HG03558 (cell line): ENCODE measurements around the gene COG1.

Experiments
- ATAC-seq: cut with Tn5 transposase; IDR thresholded peaks from one replicate; pipeline ENCODE4 v1.9.1; 2021; ENCODE audit warnings: moderate number of reproducible peaks; ENCODE audit not compliant: unreplicated experiment; ENCODE audit errors: extremely low read depth

Gene COG1

DNA sequence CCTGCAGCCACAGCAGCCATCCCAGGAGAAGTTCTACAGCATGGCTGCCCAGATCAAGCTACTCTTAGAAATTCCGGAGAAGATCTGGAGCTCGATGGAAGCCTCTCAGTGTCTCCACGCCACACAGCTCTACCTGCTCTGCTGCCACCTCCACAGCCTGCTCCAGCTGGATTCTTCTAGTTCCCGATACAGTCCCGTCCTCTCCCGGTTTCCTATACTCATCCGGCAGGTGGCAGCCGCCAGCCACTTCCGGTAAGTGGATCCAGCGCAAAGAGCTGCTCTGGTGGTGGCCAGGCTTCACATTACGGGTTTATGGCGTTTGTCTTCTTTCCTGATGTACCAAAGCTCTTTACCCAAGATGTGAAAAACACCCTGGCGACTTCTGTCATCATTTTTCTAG is 3.6 kb downstream of the COG1 start:
- ATAC-seq, result no peak

DNA sequence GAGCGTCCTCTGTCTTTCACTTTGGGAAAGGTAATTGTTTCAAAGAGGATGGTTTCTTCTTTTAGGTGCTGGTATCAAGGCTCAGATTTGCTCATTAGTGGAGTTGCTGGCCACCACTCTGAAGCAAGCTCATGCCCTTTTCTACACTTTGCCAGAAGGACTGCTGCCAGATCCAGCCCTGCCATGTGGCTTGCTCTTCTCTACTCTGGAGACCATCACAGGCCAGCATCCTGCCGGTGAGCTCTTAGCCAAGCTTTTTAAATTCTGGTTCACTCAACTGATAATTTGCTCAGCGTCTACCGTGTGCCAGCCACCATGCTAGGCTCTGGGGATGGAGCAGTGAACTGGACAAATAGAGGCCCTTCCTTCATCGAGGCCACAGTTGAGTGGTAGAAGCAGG is 4.3 kb downstream of the COG1 start:
- no peak for ATAC-seq

DNA sequence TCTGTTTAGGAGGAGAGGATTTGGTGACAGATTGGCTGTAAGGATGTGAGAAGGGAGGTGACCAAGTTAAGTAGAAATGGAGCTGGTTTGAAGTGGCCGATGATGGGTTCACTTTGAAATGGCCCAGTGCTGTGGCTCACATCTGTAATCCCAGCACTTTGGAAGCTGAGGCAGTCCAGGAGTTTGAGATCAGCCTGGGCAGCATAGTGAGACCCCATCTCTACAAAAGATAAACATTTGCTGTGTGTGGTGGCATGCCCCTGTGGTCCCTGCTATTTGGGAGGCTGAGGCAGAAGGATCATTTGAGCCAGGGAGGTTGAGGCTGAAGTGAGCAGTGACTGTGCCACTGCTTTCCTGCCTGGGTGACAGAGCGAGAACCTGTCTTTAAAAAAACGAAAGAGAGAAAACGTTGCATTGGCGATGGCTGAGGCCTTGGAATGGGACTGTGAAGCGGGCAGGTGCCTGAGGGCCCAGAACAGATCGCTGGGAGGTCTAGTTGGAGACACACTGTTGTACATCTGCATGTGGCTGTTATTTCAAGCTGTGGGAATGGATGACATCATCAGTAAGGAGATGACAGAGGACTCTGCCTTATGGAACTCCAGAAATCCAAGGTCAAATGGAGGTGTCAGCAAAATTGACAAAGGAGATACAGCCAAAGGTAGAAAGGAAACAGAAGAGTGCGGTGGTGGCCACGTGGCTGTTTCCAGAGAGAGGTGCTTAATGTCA is 5.5 kb downstream of the COG1 start:
- no peak for ATAC-seq

DNA sequence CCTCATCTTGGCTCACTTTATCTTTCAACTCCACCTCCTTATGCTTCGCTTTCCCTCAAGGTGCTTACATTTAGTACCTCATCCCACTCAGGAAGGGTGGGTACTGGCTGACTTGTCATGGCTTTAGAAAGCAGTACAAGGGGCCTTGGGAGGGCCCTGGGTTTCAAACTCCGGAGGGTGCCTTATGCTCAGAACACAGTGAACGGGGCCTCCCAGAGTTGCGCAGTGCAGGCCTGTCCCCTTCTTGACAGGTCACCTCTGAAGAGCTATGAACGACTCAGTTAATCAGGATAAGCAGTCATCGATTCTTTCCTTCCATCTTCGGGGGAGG is 6.0 kb downstream of the COG1 start:
- ATAC-seq, result no peak

DNA sequence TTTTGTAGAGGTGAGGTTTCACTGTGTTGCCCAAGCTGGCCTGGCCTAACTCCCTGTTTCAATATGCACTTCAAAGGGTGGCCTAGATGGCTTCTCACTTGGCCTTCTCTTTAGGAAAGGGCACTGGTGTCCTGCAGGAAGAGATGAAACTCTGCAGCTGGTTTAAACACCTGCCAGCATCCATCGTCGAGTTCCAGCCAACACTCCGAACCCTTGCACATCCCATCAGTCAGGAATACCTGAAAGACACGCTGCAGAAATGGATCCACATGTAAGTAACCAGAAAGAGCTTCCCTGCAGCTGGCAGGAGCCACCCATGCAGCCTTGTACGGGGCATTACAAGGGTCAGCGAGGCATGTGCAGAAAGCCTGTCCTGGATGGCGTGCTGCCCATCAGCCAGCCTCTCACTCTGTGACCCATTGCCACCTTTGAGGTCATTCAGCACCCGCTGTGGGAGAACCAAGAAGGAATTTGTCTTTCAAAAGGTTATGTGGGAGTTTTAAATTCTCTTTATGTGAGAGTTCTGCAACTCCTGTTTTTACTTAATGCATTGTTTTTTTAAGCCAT is 7.0 kb downstream of the COG1 start:
- ATAC-seq, result no peak

DNA sequence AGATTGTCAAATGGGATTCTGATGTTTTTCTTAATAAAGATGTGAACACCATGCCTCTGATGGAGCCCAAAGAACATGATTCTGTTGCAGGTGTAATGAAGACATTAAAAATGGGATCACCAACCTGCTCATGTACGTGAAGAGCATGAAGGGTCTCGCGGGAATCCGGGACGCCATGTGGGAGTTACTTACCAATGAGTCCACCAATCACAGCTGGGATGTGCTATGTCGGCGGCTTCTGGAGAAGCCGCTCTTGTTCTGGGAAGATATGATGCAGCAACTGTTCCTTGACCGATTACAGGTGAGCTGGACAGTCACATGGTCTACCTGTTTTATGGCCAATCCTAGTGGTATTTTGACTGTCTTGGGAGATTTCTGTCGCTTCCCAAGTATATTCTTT is 7.6 kb downstream of the COG1 start:
- ATAC-seq, result no peak

- no peak for ATAC-seq
These were observed 8.6 kb downstream of the COG1 start for GRCh38 chr17:73201215-73202069.

- ATAC-seq, result no peak
These were observed 10.4 kb downstream of the COG1 start for GRCh38 chr17:73203135-73203787.

DNA sequence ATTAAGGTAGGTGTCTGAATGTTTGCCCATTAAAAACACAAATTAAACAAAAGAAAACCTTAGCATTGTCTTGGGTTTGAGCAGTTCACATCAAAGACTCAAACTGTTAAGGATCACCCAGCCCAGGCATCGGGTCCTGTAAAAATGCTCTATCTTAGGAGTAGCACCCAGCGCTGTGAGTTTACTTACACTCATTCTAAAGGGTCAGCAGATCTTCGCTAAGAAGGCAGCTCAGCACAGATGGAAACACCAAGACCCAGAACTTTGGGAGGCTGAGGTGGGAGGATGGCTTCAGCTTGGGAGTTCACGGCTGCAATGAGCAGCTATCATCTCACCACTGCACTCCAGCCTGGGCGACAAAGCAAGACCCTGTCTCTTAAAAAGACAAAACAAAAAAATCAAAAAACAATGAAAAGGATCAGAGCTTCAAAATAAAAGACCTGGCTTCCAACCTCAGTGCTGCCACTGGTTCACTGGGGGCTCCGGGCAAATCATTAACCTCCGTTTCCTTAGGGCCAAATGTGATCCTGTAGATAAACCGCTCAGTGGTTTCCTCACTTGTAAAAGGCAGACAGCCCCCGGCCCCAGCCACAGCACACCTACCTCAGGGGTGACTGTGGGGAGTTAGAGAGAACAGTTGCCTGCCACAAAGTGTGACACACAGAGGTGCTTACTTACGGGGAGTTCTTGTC is 11.1 kb downstream of the COG1 start:
- ATAC-seq, result no peak

DNA sequence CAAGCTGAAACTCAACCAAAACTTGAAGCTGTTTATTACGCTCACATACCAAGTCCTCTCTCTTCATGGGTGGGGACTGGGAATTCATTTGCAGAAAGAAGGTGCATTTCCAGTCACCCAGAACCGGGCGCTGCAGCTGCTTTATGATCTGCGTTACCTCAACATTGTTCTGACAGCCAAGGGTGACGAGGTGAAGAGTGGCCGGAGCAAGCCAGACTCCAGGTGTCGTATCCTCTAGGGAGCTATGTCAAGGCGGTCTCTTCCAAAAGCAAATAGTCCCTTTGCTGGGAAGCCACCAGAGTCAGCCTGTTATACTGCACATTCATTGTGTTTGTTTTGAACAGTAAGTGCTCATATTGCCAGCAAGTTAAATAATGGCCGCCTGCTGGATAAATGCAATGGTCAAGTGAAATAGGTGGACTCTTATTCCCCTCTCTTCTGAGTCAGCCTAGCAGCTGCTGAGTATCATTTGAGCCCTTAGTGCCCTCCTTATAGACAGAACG is 12.7 kb downstream of the COG1 start:
- ATAC-seq, result no peak

DNA sequence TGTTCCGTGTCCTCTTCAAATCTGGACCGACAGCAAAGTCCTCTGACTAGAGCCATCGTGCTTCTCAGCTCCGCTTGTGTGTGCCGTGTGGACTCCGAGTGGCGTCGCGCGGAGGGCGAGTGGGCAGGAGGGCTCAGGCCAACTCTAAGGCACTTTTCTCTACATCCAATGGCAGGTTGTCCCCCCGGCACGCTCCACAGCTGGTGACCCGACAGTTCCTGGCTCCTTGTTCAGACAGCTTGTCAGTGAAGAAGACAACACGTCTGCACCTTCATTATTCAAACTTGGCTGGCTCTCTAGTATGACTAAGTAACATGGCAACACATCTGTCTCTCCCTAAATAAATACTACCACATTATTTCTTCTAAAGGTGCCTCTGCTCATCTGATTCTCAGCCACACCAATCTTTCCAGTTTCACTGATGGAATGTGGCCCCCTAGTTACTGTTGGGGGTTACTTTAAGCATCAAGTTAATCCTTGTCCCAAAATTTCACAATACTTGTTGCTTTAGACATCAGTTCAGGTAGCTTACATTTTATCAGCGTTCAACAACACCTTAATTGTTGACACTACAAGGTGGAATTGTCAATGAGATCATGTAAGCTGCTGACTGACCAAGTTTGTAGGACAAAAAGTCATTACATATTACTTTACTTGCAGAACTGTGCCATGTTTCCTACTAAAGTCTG is 15.4 kb downstream of the COG1 start:
- ATAC-seq, result no peak

- ATAC-seq, result no peak
These were observed 16.6 kb downstream of the COG1 start for GRCh38 chr17:73209436-73209835.

- no peak for ATAC-seq
These were observed 17.3 kb downstream of the COG1 start for GRCh38 chr17:73210002-73210678.

DNA sequence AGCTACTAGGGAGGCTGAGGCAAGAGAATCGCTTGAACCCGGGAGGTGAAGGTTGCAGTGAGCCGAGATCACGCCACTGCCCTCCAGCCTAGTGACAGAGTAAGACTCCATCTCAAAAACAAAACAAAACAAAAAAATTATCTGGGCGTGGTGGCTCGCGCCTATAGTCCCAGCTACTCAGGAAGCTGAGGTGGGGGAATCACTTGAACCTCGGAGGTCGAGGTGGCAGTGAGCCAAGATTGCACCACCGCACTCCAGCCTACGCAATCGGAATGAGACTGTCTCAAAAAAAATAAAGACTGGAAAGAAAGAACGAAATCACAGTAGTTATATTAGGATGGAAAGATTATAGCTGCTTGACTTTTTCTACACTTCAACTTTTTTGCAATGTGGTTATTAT is 18.9 kb downstream of the COG1 start:
- ATAC-seq, result no peak

DNA sequence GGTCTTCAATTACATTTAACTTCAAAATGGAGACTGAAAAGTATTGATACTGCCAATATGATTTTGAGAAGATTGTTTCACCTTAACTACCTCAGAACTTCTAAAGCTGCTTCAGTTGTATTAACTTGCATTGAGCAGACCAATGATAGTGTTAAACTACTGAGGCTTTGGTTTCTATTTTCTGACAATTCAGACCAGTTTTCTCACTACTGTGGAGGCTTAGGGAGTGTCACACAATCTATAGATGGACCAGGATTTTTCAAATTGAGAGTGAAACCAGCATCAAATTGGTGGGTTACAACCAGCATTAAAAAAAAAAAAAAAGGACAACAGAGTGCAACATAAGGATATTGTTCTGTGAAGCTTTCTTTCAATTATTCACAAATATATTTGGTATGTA is 21.2 kb downstream of the COG1 start:
- ATAC-seq, result no peak

GRCh38 chr17:73214851-73215250 is 22.0 kb downstream of the COG1 start:
- ATAC-seq, result no peak

- no peak for ATAC-seq
These were observed 22.6 kb downstream of the COG1 start for GRCh38 chr17:73215447-73215846.

GRCh38 chr17:73223626-73224230 is 30.9 kb downstream of the COG1 start:
- ATAC-seq, result no peak

DNA sequence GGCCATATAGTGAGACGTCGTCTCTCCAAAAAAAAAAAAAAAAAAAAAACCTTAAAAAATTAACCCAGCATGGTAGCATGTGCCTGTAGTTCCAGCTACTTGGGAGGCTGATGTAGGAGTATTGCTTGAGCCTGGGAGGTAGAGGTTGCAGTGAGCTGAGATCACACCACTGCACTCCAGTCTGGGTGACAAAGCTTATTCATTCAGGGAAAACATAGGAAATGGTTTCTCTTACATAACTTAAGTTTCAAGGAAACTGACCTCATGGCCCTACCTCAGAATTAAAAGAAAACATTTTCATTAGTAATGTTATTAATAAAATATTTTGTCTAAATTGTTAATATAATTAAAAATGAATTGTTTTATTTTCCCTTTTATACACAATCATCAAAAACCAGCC is 31.4 kb downstream of the COG1 start:
- no peak for ATAC-seq
